Cardiac muscle cell (in vitro differentiated cells and primary cell): ENCODE measurements around the gene APOL3. TPM values are rescaled to one million over a fixed set of nuclear protein-coding genes. Genes with fewer than 3 reads are reported as not detected.
"Not testable (repeated sequence)": the region's sequence is repeated elsewhere in the genome, so short reads cannot be mapped to it uniquely, and the experiment has no call there.

ENCODE experiments used
- DNase-seq, 2 donors: peaks; one replicate each; pipeline versions ENCODE4 v3.0.0 to v3.0.0-alpha.2; 2010 to 2017; ENCODE audit warnings: low read depth in 1 of 2, low spot score in 1 of 2
- H3K27ac ChIP-seq: fragments of 200-600 bp; sonication (generic); 2 replicates; pipeline ENCODE4 v1.5.1; 2016
- H3K27me3 ChIP-seq: fragments of 200-600 bp; sonication (generic); 2 replicates; pipeline ENCODE4 v1.6.0; 2016; ENCODE audit warnings: control low read depth
- H3K36me3 ChIP-seq: fragments of 200-600 bp; sonication (generic); 2 replicates; pipeline ENCODE4 v1.5.1; 2016; ENCODE audit warnings: control low read depth
- H3K4me1 ChIP-seq: fragments of 200-600 bp; sonication (generic); 2 replicates; pipeline ENCODE4 v1.8.1; 2017; ENCODE audit warnings: low read depth, mild to moderate bottlenecking, mixed run types
- H3K4me3 ChIP-seq: fragments of 200-600 bp; sonication (generic); 2 replicates; pipeline ENCODE4 v1.5.1; 2016; ENCODE audit warnings: mild to moderate bottlenecking
- H3K9me3 ChIP-seq: fragments of 200-600 bp; sonication (generic); 2 replicates; pipeline ENCODE4 v1.5.1; 2017; ENCODE audit warnings: low read depth, mild to moderate bottlenecking, control low read depth
- polyA plus RNA-seq: library from polyadenylated mRNA; unstranded; fragments of >200 nt; fragmentation: Nextera tagmentation; extraction: Ambion mirVana; gene quantifications from 2 replicates; pipeline ENCODE4 v1.2.1, GENCODE V29; 2016
- total RNA-seq: library from RNA; depleted of rRNA; stranded (reverse); fragments of >200 nt; gene quantifications from 2 replicates; pipeline ENCODE4 v1.2.3, GENCODE V29; 2016
- TF ChIP-seq, protein P1 (sequence below): IDR thresholded peaks from 2 replicates; pipeline ENCODE4 v1.5.1; 2012; ENCODE audit warnings: low read depth, mild to moderate bottlenecking, low read length

The APOL3 gene
- total and polyA plus RNA-seq, 2 experiments from 2014 or later = not detected

DNA sequence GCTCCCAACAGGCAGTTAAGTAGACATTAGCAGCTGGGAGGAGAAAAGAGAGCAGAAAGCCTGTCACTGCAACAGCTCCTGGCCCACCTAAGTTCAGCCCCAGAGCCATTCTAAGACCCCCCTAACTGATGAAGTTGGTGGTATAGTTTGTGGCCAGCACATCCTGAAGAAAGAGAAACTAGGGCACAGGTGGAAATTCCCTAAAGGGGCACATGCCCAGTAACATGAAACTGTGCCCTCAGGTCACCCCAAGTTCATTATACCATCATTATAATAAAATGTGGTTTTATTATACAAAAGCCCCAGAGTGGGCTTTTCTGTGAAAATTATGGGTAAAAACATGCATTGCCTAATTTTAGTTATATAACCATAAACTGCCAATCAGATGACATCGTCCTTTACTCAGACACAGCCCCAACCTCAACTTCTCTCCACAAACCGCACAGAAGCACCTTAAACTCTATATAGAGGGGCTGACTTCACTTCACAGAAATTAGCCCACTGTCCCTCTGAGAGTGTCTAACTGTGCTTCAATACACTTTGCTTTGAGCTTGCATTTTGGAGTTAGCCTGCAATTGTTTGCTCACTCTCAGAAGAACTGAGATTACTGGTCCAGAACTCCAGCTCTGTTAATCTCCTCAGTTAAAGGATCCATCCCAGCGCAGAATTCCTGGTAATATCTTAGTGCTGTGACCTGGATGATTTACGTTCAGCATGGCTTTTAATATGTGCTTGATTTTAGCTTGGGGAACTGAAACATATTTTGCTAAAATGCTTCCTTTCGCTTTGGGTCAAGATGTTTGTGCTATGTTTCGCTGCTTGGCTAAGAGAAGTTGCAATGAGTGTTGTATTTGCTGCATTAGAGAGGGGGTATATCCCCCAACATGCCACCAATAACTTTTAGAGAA lies 1.8 kb upstream of the APOL3 start:
- DNase-seq = no peak

DNA sequence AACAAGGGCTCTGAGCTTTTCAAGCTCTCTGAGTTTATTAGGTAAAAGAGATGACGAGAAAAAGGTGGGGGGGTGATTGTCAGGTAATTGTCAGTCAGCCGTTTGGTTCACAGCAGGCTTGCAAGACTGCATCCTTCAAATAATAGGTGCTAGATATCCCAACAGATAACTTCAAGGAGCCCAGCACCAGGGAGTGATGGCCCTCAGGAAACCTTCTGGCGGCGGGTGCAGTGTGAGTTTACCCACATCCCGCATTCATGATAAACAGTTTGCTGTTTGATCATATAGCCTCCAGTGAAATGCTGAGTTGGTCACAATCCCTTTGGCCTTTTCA lies 1.2 kb upstream of the APOL3 start:
- H3K27ac ChIP-seq, DNase-seq, H3K36me3 ChIP-seq, H3K9me3 ChIP-seq, H3K27me3 ChIP-seq, H3K4me3 ChIP-seq, H3K4me1 ChIP-seq: not testable (repeated sequence)

More for the DNA sequence above, 1.8 kb upstream of the APOL3 start:
- Histone ChIP-seq H3K36me3 (no peaks in the 10 kb centered on the region), H3K4me1 (no peaks in the 10 kb centered on the region), H3K9me3 (no peaks in the 10 kb centered on the region), H3K27me3 (no peaks in the 10 kb centered on the region), H3K4me3 (no peak overlapping the region), H3K27ac (no peak overlapping the region)
- TF ChIP-seq, protein P1, sequence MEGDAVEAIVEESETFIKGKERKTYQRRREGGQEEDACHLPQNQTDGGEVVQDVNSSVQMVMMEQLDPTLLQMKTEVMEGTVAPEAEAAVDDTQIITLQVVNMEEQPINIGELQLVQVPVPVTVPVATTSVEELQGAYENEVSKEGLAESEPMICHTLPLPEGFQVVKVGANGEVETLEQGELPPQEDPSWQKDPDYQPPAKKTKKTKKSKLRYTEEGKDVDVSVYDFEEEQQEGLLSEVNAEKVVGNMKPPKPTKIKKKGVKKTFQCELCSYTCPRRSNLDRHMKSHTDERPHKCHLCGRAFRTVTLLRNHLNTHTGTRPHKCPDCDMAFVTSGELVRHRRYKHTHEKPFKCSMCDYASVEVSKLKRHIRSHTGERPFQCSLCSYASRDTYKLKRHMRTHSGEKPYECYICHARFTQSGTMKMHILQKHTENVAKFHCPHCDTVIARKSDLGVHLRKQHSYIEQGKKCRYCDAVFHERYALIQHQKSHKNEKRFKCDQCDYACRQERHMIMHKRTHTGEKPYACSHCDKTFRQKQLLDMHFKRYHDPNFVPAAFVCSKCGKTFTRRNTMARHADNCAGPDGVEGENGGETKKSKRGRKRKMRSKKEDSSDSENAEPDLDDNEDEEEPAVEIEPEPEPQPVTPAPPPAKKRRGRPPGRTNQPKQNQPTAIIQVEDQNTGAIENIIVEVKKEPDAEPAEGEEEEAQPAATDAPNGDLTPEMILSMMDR = no peak

DNA sequence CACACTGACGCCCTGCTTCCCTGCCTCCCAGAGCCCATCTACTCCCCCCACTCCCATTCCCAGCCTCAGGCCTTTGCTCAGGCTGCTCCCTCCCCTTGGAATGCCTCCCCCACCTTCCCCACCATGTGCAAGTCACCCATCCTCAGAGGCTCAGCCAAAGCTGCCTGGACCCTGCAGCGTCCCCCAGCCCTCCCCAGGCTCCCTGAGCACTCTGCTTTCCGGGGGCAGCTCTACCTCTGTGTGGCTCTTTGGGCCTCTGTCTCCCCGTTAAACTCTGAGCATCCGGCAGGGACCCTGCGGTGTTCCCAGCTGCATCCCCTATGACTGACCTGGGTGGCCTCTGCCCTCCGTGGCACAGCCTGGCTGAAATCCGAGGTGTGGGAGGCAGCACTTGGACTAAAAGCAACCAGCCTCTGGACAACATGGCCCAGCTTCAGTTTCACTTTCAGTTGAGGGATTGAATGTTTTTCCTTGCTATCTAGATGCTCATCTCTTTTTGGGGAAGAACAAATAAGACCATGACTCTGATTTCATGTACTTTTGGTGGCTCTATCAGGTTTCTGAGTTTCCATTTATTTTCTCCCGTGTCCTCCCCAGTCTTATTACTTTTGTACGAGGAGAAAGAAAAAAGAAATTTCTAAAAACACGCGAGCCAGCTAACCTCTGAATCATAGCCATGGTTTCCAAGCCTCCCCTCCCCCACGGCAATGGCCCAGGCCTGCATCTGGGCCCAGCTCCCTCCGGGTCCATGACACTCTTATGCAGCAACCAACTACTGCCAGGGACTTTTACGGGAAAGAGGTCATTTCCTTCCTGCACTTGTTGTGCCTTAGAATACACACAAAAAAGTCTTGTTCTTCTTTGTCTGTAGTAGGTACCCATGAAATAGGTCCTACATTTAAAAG lies 3.8 kb downstream of the APOL3 start:
- TF ChIP-seq, protein P1 = no peak
- no peaks in the 10 kb centered on the region for H3K36me3 ChIP-seq
- DNase-seq = peak; percentile 35 to 91
- H3K9me3 ChIP-seq = no peaks in the 10 kb centered on the region
- H3K27me3 ChIP-seq = no peaks in the 10 kb centered on the region
- no peak overlapping the region for H3K4me3 ChIP-seq
- peaks cover 5% of the 10 kb centered on the region for H3K4me1 ChIP-seq
- no peak overlapping the region for H3K27ac ChIP-seq

DNA sequence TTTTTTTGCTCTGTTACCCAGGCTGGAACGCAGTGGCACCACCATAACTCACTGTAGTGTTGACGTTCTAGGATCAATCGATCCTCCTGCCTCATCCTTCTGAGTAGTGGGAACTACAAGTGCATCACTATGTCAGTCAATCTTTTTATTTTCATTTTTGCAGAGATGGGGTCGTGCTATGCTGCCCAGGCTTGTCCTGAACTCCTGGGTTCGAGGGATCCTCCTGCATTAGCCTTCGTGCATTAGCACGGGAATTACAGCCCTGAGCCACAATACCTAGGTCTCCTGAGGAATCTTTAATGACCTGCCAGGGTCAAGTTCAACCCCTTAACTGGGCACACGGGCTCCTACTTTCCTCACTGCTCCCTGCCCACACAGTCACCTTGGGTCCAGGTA lies 4.4 kb downstream of the APOL3 start:
- Histone ChIP-seq H3K4me1 (peaks cover 5% of the 10 kb centered on the region), H3K27ac (no peak overlapping the region), H3K36me3 (no peaks in the 10 kb centered on the region), H3K4me3 (no peak overlapping the region), H3K9me3 (no peaks in the 10 kb centered on the region), H3K27me3 (no peaks in the 10 kb centered on the region)
- TF ChIP-seq, protein P1 = no peak
- no peak for DNase-seq

DNA sequence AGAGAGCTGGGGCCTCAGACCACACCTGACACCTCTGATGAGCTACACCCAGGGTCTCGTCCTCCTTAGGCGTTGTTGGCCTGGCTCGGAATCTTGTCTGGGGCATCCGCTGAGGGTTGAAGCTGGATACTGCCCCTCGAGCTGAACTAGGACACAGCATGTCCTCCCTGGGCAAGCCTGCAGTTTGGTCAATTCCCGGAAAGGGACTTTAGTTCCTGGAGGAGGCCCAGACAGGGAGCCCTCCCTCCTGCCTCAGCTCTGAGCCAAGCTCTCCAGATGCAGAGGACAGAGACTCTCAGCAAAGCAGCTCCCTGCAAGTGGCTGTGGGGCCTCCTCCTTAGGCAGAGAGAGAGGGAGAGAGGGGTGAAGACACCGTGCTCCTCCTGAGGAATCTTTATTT lies 4.9 kb downstream of the APOL3 start:
- no peaks in the 10 kb centered on the region for H3K36me3 ChIP-seq
- no peaks in the 10 kb centered on the region for H3K9me3 ChIP-seq
- peak in 1 of 2 donors; percentile 56 for DNase-seq
- TF ChIP-seq, protein P1 = no peak
- no peaks in the 10 kb centered on the region for H3K27me3 ChIP-seq
- peaks cover 5% of the 10 kb centered on the region for H3K4me1 ChIP-seq
- no peak overlapping the region for H3K4me3 ChIP-seq
- no peak overlapping the region for H3K27ac ChIP-seq
